ENCODE data around the gene DNM3.

The DNM3 gene

GRCh38 chr1:172220376-172220775 lies 379.1 kb downstream of the DNM3 start:
- DNase-seq (ENCODE audit: low spot score), result no peak
- TF ChIP-seq, protein P1, sequence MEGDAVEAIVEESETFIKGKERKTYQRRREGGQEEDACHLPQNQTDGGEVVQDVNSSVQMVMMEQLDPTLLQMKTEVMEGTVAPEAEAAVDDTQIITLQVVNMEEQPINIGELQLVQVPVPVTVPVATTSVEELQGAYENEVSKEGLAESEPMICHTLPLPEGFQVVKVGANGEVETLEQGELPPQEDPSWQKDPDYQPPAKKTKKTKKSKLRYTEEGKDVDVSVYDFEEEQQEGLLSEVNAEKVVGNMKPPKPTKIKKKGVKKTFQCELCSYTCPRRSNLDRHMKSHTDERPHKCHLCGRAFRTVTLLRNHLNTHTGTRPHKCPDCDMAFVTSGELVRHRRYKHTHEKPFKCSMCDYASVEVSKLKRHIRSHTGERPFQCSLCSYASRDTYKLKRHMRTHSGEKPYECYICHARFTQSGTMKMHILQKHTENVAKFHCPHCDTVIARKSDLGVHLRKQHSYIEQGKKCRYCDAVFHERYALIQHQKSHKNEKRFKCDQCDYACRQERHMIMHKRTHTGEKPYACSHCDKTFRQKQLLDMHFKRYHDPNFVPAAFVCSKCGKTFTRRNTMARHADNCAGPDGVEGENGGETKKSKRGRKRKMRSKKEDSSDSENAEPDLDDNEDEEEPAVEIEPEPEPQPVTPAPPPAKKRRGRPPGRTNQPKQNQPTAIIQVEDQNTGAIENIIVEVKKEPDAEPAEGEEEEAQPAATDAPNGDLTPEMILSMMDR (IDR thresholded peaks at IDR 0.05; ENCODE audit: extremely low read depth, missing control alignments), result no peak

DNA sequence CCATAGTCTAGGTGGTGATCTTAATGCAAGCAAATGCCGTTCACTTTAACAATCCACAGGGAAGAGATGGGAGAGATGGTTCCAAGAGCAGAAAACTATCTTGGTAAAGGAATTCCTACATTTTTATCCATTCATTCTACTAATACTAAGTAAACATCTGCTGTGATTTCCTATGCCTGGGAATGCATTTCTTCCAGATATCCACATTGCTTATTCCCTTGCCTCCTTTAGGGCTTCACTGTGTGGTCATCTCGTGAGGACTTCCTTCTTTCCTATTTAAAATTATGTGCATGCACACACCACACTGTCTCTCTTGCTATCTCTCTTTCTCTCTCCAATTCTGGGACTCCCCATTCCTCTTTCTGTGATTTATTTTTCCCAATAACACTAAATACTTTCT lies 380.1 kb downstream of the DNM3 start:
- no peak for DNase-seq (ENCODE audit: low spot score)
- TF ChIP-seq, protein P1 (IDR thresholded peaks at IDR 0.05; ENCODE audit: extremely low read depth, missing control alignments), result no peak

GRCh38 chr1:172224871-172225270 lies 383.6 kb downstream of the DNM3 start:
- no peak for DNase-seq (ENCODE audit: low spot score)
- TF ChIP-seq, protein P1 (IDR thresholded peaks at IDR 0.05; ENCODE audit: extremely low read depth, missing control alignments), result no peak

DNA sequence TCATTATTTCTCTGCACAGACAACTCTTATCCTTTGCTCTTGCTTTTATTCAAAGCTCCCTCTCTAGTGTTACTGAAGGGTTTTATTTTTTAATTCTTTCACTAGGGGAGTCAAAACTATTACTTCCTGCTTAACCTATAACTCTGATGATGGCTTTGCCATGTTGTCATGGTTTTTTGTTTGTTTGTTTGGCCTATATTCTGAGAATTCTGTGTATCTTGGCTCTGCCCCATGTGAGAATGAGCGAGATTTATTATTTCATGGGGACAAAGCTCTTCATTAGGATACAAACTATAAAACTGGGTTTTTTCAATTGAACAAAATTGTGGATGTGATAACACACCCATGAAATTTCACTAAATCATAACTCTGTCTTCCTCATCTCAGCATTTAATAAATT lies 388.6 kb downstream of the DNM3 start:
- TF ChIP-seq, protein P1 (IDR thresholded peaks at IDR 0.05; ENCODE audit: extremely low read depth, missing control alignments), result no peak
- DNase-seq (ENCODE audit: low spot score), result no peak

- TF ChIP-seq, protein P1 (IDR thresholded peaks at IDR 0.05; ENCODE audit: extremely low read depth, missing control alignments), result no peak
- no peak for DNase-seq (ENCODE audit: low spot score)
Measured at GRCh38 chr1:172230526-172230925, 389.2 kb downstream of the DNM3 start.

DNA sequence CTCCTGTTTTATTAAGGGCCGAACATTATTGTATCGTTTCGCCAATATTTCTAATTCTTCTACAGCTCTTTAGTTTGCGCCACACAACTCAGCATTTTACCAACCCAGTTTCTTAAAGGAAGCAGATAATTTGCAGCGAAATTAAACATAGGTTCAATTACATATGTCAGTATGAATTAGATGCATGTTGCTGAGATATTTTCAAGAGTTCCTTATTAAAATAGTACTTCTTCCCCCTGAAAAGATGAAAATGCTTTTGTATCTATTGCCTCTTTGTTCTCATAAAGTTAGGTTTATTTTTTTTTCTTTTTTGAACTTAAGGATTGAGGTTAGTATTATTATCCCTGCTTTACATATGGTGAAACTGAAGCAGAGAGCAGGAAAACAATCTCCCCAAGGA lies 395.7 kb downstream of the DNM3 start:
- TF ChIP-seq, protein P1 (IDR thresholded peaks at IDR 0.05; ENCODE audit: extremely low read depth, missing control alignments), result no peak
- no peak for DNase-seq (ENCODE audit: low spot score)

DNA sequence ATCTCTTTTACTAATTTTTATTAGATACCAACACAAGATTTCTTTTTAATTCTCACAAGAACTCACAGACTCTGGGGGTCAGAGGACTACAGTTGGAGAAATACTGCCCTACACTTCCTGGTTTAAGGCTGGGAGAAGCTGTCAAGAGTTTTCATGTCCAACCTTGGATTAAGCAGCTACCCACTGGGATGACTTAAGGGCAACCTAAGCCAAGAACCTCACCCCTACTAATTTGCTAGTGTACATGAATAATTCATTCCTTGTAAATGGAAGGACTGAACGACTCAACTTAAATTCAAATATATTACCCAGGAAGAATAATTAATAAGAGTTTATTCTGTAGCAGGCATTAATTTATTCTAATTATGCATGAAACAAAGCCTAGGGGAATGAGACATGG lies 396.9 kb downstream of the DNM3 start:
- TF ChIP-seq, protein P1 (IDR thresholded peaks at IDR 0.05; ENCODE audit: extremely low read depth, missing control alignments), result no peak
- no peak for DNase-seq (ENCODE audit: low spot score)
